GM19035 (cell line): ENCODE data around the gene TCTN2.

ENCODE experiments used
- ATAC-seq: cut with Tn5 transposase; IDR thresholded peaks from one replicate; pipeline ENCODE4 v1.9.1; 2021; ENCODE audit not compliant: unreplicated experiment

Gene TCTN2

GRCh38 chr12:123670882-123671728 lies at the start of gene TCTN2:
Gene TCTN2, plus strand, starts transcription at chr12:123671113. Its CDS starts 128 bp downstream, at chr12:123671241.
- peak; percentile 99 for ATAC-seq

DNA sequence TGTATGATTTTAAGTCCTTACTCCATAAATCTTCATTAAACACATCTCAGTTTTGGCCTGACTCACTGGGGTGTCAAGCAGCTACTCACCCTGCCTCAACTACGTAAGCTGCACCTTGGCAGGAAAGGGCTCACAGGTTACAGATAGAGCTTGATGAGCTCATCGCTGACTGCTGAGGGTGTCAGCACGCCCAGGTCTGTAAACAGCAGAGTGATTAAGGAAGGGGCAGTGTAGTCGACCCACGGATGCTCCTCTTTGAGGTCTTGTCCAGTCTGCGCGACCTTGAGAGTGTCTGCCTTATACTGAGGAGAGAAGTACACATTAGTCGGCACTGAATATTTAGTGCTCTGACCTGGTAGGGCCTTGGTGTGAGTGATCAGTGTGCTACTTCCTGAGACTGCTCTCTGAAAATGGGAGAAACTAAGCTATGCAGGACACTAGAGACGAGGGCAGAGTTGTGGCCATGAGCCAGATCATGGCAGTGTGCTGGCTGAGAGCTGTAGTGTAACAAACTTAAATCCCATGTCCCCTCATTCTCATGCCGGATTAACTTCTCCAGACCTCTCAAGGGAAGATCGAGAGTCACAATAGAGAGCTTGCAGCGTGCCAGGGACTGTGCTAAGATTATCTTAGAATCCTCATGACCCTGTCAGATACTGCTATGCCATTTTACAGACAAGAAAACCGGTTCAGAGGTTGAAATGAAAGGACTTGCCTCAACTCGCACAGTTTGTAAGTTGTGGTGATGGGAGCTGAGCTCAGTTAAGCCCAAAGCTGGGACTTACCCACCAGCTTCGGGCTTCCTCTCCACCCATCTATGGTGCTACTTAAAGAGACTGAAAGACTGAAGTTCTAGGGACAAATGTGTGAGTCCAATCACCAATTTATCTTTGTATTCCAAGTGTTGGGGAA lies 49.0 kb upstream of the TCTN2 start:
- no peak for ATAC-seq

- ATAC-seq = peak; percentile 98
Observed at GRCh38 chr12:123633379-123634141, 37.4 kb upstream of the TCTN2 start, which contains the start of the genes EIF2B1 and GTF2H3. Gene EIF2B1, minus strand, starts transcription at chr12:123633686. Its CDS starts 129 bp downstream, at chr12:123633557. Gene GTF2H3, plus strand, starts transcription at chr12:123633829. Its CDS starts 31 bp downstream, at chr12:123633860.

DNA sequence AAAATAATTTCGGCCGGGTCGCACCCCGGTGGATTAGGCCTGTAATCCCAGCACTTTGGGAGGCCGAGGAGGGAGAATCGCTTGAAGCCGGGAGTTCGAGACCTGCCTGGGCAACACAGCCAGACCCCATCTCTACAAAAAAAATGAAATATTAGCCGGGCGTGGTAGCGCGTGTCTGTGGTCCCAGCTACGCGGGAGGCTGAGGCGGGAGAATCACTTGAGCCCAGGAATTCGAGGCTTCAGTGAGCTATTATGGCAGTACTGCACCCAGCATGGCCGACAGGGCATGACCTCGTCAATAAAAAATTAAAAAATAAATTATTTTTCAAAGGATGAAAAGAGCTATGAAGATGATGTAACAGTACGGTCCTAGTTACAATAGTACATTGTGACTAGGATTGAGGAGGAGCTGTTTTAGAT lies 36.8 kb upstream of the TCTN2 start:
- ATAC-seq = no peak

DNA sequence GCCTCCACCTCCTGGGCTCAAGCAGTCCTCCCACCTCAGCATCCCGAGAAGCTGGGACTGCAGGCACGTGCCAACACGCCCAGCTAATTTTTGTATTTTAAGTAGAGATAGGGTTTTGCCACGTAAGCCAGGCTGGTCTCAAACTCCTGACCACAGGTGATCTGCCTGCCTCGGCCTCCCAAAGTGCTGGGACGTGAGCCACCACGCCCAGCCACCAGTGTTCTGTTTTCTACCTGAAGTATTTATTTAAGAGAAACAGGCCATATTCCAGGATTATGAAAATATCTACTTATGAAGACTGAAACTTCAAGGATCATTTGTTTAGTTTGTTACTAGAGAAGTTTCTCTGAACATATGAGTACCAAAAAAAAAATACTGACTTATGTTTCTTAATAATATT lies 27.0 kb upstream of the TCTN2 start:
- no peak for ATAC-seq

DNA sequence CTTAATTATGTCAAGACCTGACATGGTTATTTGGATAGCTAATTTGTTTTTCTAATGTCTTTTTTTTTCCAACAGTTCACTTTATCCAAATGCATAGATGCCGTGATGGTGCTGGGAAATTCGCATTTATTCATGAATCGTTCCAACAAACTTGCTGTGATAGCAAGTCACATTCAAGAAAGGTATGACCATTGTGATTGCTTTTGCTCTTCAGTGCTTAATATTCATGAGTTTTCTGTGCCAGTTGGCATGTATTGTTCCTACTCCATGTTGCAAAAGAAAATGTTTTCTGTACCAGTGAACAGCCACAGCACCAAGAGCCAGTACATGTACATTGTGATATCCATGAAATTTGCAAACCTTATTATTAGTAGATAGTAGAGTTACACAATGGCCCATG lies 25.5 kb upstream of the TCTN2 start:
- no peak for ATAC-seq

GRCh38 chr12:123645878-123646277 lies 25.0 kb upstream of the TCTN2 start:
- no peak for ATAC-seq

DNA sequence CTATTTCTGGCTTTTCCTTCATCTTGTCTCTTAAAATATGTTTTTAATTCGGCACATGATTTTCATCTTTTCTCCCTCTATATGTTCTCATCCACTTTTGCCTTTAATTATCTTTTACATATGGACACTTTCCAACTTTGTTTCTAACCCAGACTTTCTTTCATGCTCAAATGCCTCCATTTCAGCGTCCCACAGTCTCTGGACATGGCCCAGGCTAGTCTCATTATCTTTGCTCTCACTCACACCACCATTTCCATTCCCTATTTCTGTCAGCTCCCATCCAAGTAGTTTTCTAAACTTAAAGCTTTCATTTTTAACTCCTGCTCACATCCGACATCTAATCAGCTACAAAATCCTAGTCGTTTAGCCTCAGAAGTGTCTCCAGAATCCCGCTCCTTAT lies 22.5 kb upstream of the TCTN2 start:
- ATAC-seq = no peak

- no peak for ATAC-seq
Observed at GRCh38 chr12:123654129-123654701, 16.7 kb upstream of the TCTN2 start.

- peak; percentile 86 for ATAC-seq
Observed at GRCh38 chr12:123655420-123655819, 15.5 kb upstream of the TCTN2 start.

DNA sequence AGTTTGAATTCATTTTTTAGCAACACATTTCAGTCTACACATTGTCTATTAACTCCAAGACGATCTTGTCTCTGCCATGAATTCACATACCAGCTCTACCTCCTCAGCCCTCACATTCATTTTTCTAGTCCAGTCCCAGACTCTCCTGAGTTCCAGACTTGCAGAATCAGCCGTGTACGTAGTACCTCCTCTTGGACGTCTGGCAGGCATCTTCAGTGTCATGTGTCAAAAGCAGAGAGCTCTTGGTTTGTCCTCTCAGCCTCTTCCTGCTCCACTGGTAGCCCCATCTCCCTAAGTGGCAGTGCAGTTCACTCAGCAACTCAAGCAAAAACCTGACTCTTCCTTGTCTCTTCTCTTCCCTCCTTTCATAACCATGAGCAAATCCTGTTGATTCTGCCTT lies 14.5 kb upstream of the TCTN2 start:
- no peak for ATAC-seq

DNA sequence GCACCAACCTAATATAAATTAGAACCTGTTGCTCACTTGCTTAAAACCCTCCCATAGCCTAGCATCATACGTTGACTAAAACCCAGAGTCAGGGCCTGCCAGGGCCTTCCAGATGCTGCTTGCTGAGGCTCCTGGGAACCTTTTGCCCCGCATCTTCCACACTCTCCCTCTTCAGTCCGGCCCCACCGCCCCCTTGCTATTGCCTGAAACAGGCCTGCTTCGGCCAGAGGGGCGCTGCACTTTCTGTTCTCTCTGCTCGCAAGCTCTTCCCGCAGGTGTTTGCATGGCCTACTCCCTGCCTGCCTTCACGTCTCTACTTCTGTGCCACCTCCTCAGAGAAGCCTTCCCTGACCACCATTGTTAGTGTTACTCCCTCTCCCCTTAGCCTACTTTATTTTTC lies 13.7 kb upstream of the TCTN2 start:
- no peak for ATAC-seq

DNA sequence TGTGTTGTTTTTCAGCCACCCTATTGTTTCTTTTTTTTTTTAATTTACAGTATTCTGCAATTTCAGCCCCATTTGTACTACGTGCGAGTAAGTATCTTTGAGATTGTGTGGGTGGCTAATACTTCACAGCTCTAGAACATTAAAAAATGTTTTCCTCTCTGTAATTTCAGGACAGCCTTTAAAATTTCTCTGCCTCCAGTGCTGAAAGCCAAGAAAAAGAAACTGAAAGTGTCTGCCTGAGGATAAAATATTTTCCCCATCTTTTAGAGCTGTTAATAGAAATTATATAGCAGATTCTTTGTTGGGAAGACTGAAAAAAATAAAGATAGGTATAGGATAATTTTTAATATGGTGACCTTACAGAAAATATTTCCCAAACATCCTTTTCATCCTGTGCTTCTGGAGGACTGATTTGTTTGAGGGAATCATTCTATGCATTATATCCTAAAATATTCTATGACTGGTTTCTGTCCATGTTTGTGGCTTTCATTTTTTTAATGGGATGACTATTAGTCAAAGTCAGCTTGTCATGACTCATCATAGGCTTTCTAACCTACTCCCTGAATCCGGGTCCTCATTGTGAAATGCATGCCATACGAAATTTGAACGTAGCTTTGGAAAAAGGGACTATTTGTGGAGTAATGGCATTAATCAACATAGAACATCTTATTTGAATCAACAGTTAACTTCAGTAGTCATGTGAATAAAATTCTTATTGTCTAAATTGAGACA lies 10.8 kb upstream of the TCTN2 start:
- no peak for ATAC-seq

DNA sequence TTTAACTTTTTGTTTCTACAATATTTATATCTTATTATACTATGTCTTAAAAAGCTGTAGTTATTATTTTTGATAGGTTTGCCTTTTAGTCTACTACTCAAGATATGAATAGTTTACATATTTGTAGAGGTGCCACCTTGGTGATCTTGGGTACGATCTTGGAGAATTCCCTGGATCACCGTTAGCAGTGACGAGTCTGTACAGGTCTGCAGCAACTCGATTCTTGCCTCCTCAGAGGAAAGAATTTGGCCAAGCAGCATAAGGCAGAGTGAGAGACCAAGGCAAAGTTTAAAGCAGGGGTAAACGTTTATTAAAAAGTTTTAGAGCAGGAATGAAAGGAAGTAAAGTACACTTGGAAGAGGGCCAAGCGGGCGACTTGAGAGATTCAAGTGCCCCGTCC lies 3.1 kb upstream of the TCTN2 start:
- ATAC-seq = no peak

GRCh38 chr12:123671876-123672275 lies 963 bp downstream of the TCTN2 start:
- ATAC-seq = no peak

DNA sequence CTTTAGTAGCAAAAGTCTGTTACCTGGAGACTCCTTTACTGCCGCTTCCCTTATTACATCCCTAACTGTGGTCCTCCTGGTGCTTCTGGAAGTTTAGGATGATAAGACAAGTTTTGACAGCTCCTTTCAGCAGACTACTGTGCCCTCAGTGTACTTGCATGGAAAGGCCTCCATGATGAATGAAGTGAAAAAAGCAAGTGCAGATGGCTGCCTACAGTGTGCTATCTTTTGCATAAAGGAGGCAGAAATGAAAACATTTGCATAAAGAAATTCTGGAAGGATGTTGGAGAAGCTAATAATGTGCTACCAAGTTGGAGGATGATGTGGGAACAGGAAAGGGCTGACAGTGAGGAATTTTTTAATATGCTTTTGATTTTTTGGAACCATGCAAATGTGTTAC lies 4.5 kb downstream of the TCTN2 start:
- ATAC-seq = no peak

DNA sequence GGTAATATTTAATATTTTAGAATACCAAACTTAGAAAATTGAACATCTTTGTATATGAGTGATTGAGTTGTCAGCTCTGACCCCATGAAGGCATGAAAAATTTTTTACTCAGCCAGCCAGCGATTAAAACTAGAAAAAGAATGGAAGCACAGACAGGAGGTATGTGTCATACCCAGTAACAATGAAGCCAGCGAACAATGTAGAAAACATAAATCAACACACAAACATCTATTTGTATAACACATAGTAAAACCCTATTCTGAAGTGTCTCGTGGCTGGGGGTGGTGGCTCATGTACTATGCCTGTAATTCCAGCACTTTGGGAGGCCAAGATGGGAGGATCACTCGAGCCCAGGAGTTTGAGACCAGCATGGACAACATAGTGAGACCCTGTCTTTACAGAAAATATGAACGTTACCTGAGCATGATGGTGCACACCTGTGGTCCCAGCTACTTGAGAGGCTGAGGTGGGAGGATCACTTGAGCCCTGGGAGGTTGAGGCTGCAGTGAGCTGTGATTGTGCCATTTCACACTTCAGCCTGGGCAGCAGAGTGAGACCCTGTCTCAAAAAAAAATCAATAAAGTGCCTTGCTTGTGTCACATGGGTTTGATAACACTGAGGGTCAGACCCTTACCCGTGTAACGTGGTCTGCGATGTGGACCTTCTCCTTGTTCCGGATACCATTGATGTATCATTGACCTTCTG lies 5.9 kb downstream of the TCTN2 start:
- ATAC-seq = no peak

DNA sequence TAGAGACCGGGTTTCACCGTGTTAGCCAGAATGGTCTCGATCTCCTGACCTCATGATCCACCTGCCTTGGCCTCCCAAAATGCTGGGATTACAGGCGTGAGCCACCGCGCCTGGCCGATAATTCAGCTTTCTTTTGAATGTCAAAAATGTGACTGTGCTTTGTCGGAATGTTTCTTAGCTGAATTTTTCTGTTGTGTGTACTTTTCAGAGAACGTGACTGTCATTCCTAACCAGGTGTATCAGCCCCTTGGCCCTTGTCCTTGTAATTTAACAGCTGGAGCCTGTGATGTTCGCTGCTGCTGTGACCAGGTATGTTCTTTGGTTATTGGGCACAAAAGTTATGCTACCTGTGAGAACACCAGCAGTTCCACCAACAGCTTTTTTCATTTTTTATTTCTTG lies 8.1 kb downstream of the TCTN2 start:
- no peak for ATAC-seq

DNA sequence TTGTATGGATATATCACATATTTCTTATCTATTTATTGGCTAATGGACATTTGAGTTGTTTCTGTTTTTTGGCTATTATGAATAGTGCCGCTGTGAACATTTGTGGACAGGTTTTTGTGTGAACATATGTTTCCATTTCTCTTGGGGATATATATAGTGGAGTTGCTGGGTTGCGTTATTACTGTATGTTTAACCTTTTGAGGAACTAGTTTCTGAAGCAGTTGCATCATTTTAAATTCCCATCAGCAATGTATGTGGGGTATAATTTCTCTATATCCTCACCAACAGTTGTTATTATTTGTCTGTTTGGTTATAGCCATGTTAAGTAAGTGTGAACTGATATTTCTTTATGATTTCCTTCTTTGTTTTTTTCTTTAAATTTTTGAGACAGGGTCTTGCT lies 10.7 kb downstream of the TCTN2 start:
- no peak for ATAC-seq
